ENCODE measurements around the gene PINK1.

GRCh38 chr1:20596106-20596505 lies 37.2 kb upstream of the PINK1 start:
- TF ChIP-seq CTCF (IDR thresholded peaks at IDR 0.05; ENCODE audit: low read depth, low read length) (no peak), EZH2phosphoT487 (IDR thresholded peaks at IDR 0.05; ENCODE audit: low read depth) (no peak)
